Colonic mucosa (tissue), 4 donors: ENCODE results near the gene IL17RD. TPM values are rescaled to one million over a fixed set of nuclear protein-coding genes. Genes with fewer than 3 reads are reported as not detected.

Experiments used
- DNase-seq: peaks from one replicate; pipeline ENCODE4 v3.0.0-alpha.2; 2020
- H3K27ac ChIP-seq: fragments of 200-600 bp; one replicate; pipeline ENCODE4 v1.8.0; 2021
- H3K27me3 ChIP-seq: fragments of 200-600 bp; one replicate; pipeline ENCODE4 v1.8.0; 2021
- H3K36me3 ChIP-seq: fragments of 200-600 bp; one replicate; pipeline ENCODE4 v1.8.0; 2021
- H3K4me1 ChIP-seq: fragments of 200-600 bp; one replicate; pipeline ENCODE4 v1.8.0; 2021; ENCODE audit warnings: mild to moderate bottlenecking
- H3K4me3 ChIP-seq: fragments of 200-600 bp; one replicate; pipeline ENCODE4 v1.8.0; 2021
- H3K9ac ChIP-seq, 2 donors: one replicate each; pipeline ENCODE4 v1.7.0; 2013; ENCODE audit warnings: control low read depth in 2 of 2, low read depth in 2 of 2, low read length in 2 of 2
- H3K9me3 ChIP-seq: fragments of 200-600 bp; one replicate; pipeline ENCODE4 v1.8.0; 2021
- intact Hi-C: fragments of 100-400 bp; cut with DNase I; formaldehyde crosslinking; loops from one replicate; pipeline ENCODE4 v1.14.1; 2022
- total RNA-seq, 2 donors: library from RNA; stranded (reverse); fragmentation: NEBNext Ultra II Directional in 1 of 2; extraction: Animal tissue kit (Norgen Biotek cat#: 25700) in 1 of 2; gene quantifications; one replicate each; pipeline ENCODE4 v1.2.1, GENCODE V29; 2021
- TF ChIP-seq, protein P1 (sequence below): fragments of 200-600 bp; IDR thresholded peaks from one replicate; pipeline ENCODE4 v1.8.0; 2022; ENCODE audit warnings: antibody characterized with exemption, mild to moderate bottlenecking
- donor health status: healthy.
- donor health status: DM: no; HTN: no; CAD: no.
- donor health status: DM: no; HTN: no; CAD: no.

IL17RD gene
- total RNA-seq, 2 donors from 2014 or later, result 2.0 to 5.6 TPM

DNA sequence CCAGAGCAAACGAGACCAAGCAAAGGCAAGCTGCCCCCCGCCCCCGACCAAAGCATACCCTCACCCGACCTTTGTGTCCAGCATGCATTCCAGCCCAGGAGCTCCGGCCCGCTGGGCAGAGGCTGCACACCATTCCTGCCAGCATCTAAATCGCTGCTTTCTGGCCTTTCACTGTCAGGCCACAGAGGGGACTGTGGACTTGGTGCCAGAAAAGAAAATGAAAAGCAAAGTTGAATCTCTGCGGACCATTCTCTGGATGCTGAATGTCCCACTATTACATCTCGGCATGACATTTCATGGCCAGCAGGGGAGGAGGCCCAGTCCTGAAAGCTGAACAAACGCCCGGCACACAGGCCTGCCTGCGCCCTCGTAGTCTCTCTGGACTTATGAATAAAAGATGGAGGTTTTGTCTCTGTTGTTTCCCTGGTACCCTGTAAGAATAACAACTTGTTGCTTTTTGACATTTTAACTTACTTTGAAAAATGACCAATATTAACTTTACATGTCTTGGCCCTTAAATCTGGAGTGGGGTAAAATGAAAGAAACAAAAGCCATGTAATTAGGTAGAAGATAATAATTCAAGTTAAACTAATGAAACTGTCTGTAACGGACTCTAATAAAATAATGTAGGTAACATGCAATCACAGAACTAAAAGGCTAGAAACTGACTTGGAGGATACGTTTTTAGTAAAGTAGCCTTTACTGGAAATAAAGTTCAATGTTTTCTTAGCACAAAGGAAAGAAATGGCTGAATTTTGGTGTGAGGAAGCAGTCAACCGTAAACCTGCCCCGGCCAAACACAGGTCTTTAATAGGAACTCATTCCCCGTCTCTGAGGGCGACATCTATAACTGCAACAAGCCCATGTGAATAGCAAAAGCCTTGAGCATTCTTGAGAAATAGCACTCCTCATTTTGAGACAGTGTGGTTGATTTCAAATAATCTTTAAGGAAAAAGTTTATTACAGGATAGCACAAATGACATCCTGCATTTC lies 12.7 kb downstream of the IL17RD start:
- TF ChIP-seq, protein P1, sequence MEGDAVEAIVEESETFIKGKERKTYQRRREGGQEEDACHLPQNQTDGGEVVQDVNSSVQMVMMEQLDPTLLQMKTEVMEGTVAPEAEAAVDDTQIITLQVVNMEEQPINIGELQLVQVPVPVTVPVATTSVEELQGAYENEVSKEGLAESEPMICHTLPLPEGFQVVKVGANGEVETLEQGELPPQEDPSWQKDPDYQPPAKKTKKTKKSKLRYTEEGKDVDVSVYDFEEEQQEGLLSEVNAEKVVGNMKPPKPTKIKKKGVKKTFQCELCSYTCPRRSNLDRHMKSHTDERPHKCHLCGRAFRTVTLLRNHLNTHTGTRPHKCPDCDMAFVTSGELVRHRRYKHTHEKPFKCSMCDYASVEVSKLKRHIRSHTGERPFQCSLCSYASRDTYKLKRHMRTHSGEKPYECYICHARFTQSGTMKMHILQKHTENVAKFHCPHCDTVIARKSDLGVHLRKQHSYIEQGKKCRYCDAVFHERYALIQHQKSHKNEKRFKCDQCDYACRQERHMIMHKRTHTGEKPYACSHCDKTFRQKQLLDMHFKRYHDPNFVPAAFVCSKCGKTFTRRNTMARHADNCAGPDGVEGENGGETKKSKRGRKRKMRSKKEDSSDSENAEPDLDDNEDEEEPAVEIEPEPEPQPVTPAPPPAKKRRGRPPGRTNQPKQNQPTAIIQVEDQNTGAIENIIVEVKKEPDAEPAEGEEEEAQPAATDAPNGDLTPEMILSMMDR, result no peak
- H3K4me1 ChIP-seq, result no peaks in the 10 kb centered on the region
- intact Hi-C loops, result no loop called here
- H3K36me3 ChIP-seq, result no peaks in the 10 kb centered on the region
- no peaks in the 10 kb centered on the region for H3K27me3 ChIP-seq
- DNase-seq, result no peak
- no peaks in the 10 kb centered on the region for H3K9me3 ChIP-seq
- H3K4me3 ChIP-seq, result no peak overlapping the region
- no peak overlapping the region for H3K9ac ChIP-seq
- H3K27ac ChIP-seq, result no peak overlapping the region

DNA sequence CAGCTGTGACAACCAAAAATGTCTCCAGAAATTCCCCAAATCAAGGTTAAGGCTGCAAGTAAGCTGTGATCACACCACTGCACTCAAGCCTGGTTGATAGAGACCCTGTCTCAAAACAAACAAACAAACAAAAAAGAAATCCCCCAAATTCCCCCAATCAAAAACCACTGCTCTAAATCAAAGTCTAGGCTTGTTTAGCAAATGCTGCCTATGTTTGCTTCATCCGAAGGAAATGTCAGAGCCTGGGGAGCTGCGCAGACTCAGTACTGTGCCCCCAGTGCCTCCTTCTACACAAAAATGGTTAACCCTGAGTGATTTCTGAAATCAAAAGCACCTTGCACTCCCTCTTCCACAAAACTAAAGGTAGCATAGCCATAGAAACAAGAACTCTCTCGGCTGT lies 13.4 kb downstream of the IL17RD start:
- Histone ChIP-seq H3K27ac (no peak overlapping the region), H3K4me3 (no peak overlapping the region), H3K36me3 (no peaks in the 10 kb centered on the region), H3K4me1 (no peaks in the 10 kb centered on the region), H3K27me3 (no peaks in the 10 kb centered on the region), H3K9ac (no peak overlapping the region), H3K9me3 (no peaks in the 10 kb centered on the region)
- DNase-seq, result no peak
- TF ChIP-seq, protein P1, result no peak
- intact Hi-C loops, result no loop called here

DNA sequence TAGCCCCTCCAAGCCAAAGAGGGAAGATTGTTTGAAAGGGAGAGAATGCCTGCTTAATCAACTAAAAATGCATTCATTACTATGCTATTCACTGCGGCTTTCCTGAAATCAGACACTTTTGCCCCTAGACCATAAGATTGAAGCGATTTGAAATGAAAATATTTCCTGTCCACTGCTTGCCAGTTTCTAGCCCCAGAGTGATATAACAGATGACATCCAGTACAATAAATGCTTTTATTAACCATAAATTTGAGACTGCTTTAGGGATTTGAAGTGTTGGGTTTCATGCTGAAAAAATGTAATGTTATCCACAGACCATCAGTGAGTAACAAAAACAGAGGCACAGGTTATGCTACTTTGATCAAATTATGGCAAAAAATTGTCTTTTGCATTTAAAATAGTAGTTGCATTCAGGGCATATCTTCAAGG lies 14.1 kb downstream of the IL17RD start:
- no peaks in the 10 kb centered on the region for H3K36me3 ChIP-seq
- no peak overlapping the region for H3K27ac ChIP-seq
- TF ChIP-seq, protein P1, result no peak
- H3K27me3 ChIP-seq, result no peaks in the 10 kb centered on the region
- no peak overlapping the region for H3K4me3 ChIP-seq
- H3K9me3 ChIP-seq, result no peaks in the 10 kb centered on the region
- intact Hi-C loops, result no loop called here
- H3K4me1 ChIP-seq, result no peaks in the 10 kb centered on the region
- no peak overlapping the region for H3K9ac ChIP-seq
- no peak for DNase-seq

DNA sequence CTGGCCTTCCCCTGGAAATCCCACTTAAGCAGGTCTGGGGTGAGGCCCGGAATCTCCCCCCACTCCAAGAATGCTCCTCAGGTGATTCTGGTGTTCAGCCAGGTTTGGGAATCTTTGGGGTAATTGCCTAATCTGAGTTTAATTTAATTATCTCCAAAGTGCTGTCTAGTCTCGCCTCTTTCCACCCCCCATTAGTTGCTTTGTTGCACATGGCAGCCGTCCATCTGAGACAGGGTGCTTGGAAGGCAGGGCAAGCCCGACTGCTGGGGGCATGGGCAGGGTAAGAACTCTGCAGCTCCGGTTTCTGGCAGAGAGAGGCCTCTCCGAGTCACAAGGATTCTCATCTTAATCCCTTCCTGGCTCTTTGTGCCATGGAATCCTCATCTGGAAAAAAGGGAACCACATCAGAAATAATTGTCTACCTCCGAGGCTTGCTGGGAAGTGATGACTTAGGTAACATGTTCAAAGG lies 15.0 kb downstream of the IL17RD start:
- TF ChIP-seq, protein P1, result no peak
- DNase-seq, result no peak
- Histone ChIP-seq H3K9me3 (no peaks in the 10 kb centered on the region), H3K27ac (no peak overlapping the region), H3K9ac (no peak overlapping the region), H3K36me3 (no peaks in the 10 kb centered on the region), H3K27me3 (no peaks in the 10 kb centered on the region), H3K4me3 (no peak overlapping the region), H3K4me1 (no peaks in the 10 kb centered on the region)
- intact Hi-C loops, result no loop called here

DNA sequence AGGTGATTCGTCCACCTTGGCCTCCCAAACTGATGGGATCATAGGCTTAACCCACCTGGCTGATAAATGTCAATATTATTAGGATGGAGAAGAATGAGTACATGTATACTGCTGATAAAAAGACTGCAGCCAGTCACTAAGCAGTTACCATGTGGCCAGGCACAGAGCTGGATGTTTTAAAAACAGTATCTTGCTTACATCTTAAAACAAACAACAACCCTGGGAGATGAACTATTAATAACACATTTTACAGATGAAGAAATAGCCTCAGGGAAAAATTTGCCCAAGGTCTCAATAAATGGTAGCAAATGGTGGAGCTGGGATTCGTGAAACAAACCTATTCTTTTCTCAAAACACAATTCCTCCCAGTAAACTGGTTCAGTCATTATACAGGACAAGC lies 18.1 kb downstream of the IL17RD start:
- TF ChIP-seq, protein P1, result no peak
- no peaks in the 10 kb centered on the region for H3K27me3 ChIP-seq
- no peak overlapping the region for H3K9ac ChIP-seq
- intact Hi-C loops, result no loop called here
- no peak overlapping the region for H3K4me3 ChIP-seq
- no peaks in the 10 kb centered on the region for H3K9me3 ChIP-seq
- H3K36me3 ChIP-seq, result no peaks in the 10 kb centered on the region
- no peak for DNase-seq
- H3K27ac ChIP-seq, result no peak overlapping the region
- H3K4me1 ChIP-seq, result no peaks in the 10 kb centered on the region
